Activated T-helper 1 cell treated with anti-CD3 and anti-CD28 coated beads, Interleukin-12 subunit alpha, Interleukin-12 subunit beta, Interleukin-2, Interleukin-4 antibody, amounts not matched to agents 30 ng/mL and 10 ng/mL and 1 ng/mL, durations not matched to agents 14 hours and 24 hours and 36 hours (primary cell): ENCODE results near the gene U2AF2. TPM values are rescaled to one million over a fixed set of nuclear protein-coding genes. Genes with fewer than 3 reads are reported as not detected.
A peak's percentile ranks its signal among the peaks of the same experiment; 100 is the strongest.

ENCODE experiments used
- DNase-seq: peaks from one replicate; pipeline ENCODE4 v3.0.0; 2021; ENCODE audit warnings: low spot score
- H3K27ac Mint-ChIP-seq: one replicate; pipeline ENCODE4 v1.8.0; 2021; ENCODE audit warnings: mild to moderate bottlenecking, mixed read lengths
- H3K27me3 Mint-ChIP-seq: one replicate; pipeline ENCODE4 v1.8.0; 2022; ENCODE audit warnings: mild to moderate bottlenecking, moderate library complexity, mixed read lengths; ENCODE audit not compliant: insufficient read depth
- H3K36me3 Mint-ChIP-seq: one replicate; pipeline ENCODE4 v1.8.0; 2021; ENCODE audit warnings: low read depth, mixed read lengths
- H3K4me1 Mint-ChIP-seq: one replicate; pipeline ENCODE4 v1.8.0; 2021; ENCODE audit warnings: low read depth, mixed read lengths
- H3K4me3 Mint-ChIP-seq: one replicate; pipeline ENCODE4 v1.8.0; 2021; ENCODE audit warnings: mild to moderate bottlenecking, moderate library complexity, mixed read lengths
- H3K9me3 Mint-ChIP-seq: one replicate; pipeline ENCODE4 v1.8.0; 2021; ENCODE audit warnings: mixed read lengths
- intact Hi-C: fragments of 100-400 bp; cut with micrococcal nuclease; formaldehyde crosslinking; loops from one replicate; pipeline ENCODE4 v1.15.1; 2024
- total RNA-seq: library from RNA; stranded (reverse); gene quantifications from 2 replicates; pipeline ENCODE4 v1.2.3, GENCODE V29; 2022

Gene U2AF2
- total RNA-seq = 384 and 394 TPM in 2 replicates

GRCh38 chr19:55654868-55655647 is at the start of gene U2AF2:
Gene U2AF2 (plus strand): TSS chr19:55655035. CDS start chr19:55655105, 70 bp downstream.
- no peaks in the 10 kb centered on the region for H3K9me3 Mint-ChIP-seq
- peaks cover 43% of the 10 kb centered on the region for H3K4me1 Mint-ChIP-seq
- H3K27ac Mint-ChIP-seq = peak within 1 kb of the TSS; percentile 99
- intact Hi-C loops = loop anchor here (1.0 to 10.0 kb wide), 12 partner anchors 20 to 1520 kb away; partner anchors contain the start of genes CNOT3, EPN1, FIZ1 and LENG1
- H3K27me3 Mint-ChIP-seq = no peaks in the 10 kb centered on the region
- peak within 1 kb of the TSS; percentile 93 for H3K4me3 Mint-ChIP-seq
- H3K36me3 Mint-ChIP-seq = peaks cover 37% of the 10 kb centered on the region
- peak; percentile 90 for DNase-seq

- H3K9me3 Mint-ChIP-seq = no peaks in the 10 kb centered on the region
- intact Hi-C loops = loop anchor here (1.0 to 5.0 kb wide), 7 partner anchors 18 to 536 kb away; partner anchors contain the start of genes PPP6R1, ZNF444, ZNF580 and ZNF581
- peaks cover 16% of the 10 kb centered on the region for H3K36me3 Mint-ChIP-seq
- H3K27ac Mint-ChIP-seq = peak overlapping the region; percentile 95
- DNase-seq = peak; percentile 98
- H3K27me3 Mint-ChIP-seq = no peaks in the 10 kb centered on the region
- peak overlapping the region; percentile 86 for H3K4me3 Mint-ChIP-seq
- H3K4me1 Mint-ChIP-seq = peaks cover 45% of the 10 kb centered on the region
Observed at GRCh38 chr19:55605207-55605636, 49.6 kb upstream of the U2AF2 start.

- intact Hi-C loops = loop anchor here (1.0 to 5.0 kb wide), 8 partner anchors 18 to 535 kb away; partner anchors contain the start of genes PPP6R1, ZNF444, ZNF580 and ZNF581
- no peaks in the 10 kb centered on the region for H3K9me3 Mint-ChIP-seq
- no peaks in the 10 kb centered on the region for H3K27me3 Mint-ChIP-seq
- peak within 1 kb of the TSS; percentile 98 for H3K27ac Mint-ChIP-seq
- peaks cover 45% of the 10 kb centered on the region for H3K4me1 Mint-ChIP-seq
- H3K4me3 Mint-ChIP-seq = peak within 1 kb of the TSS; percentile 95
- peak; percentile 64 for DNase-seq
- peaks cover 16% of the 10 kb centered on the region for H3K36me3 Mint-ChIP-seq
Observed at GRCh38 chr19:55605637-55606470, 49.0 kb upstream of the U2AF2 start, which contains the start of gene ZNF865. Gene ZNF865 (plus strand): TSS chr19:55605647. CDS start chr19:55613619, 7,972 bp downstream.

GRCh38 chr19:55606471-55606787 is 48.4 kb upstream of the U2AF2 start:
- Mint-ChIP-seq H3K4me3 (peak overlapping the region; percentile 95), H3K27me3 (no peaks in the 10 kb centered on the region), H3K4me1 (peaks cover 40% of the 10 kb centered on the region), H3K36me3 (peaks cover 16% of the 10 kb centered on the region), H3K27ac (peak overlapping the region; percentile 98), H3K9me3 (no peaks in the 10 kb centered on the region)
- intact Hi-C loops = loop anchor here (1.0 to 5.0 kb wide), 2 partner anchors 36 to 89 kb away; partner anchors contain the start of genes ZNF580 and ZNF581
- no peak for DNase-seq

GRCh38 chr19:55606817-55607216 is 48.0 kb upstream of the U2AF2 start:
- peak overlapping the region; percentile 95 for H3K4me3 Mint-ChIP-seq
- H3K36me3 Mint-ChIP-seq = peaks cover 16% of the 10 kb centered on the region
- DNase-seq = no peak
- peaks cover 36% of the 10 kb centered on the region for H3K4me1 Mint-ChIP-seq
- H3K27ac Mint-ChIP-seq = peak overlapping the region; percentile 98
- no peaks in the 10 kb centered on the region for H3K9me3 Mint-ChIP-seq
- no peaks in the 10 kb centered on the region for H3K27me3 Mint-ChIP-seq
- intact Hi-C loops = loop anchor here (1.0 to 5.0 kb wide), 2 partner anchors 35 to 90 kb away; partner anchors contain the start of genes ZNF580 and ZNF581

GRCh38 chr19:55609326-55609725 is 45.5 kb upstream of the U2AF2 start:
- H3K27ac Mint-ChIP-seq = no peak overlapping the region
- intact Hi-C loops = loop anchor here (5.0 kb wide), 1 partner anchor 33 kb away; the partner anchor contains the start of genes ZNF580 and ZNF581
- peaks cover 13% of the 10 kb centered on the region for H3K36me3 Mint-ChIP-seq
- no peaks in the 10 kb centered on the region for H3K9me3 Mint-ChIP-seq
- no peak overlapping the region for H3K4me3 Mint-ChIP-seq
- peaks cover 27% of the 10 kb centered on the region for H3K4me1 Mint-ChIP-seq
- DNase-seq = no peak
- no peaks in the 10 kb centered on the region for H3K27me3 Mint-ChIP-seq

GRCh38 chr19:55611300-55611982 is 43.4 kb upstream of the U2AF2 start:
- intact Hi-C loops = no loop called here
- no peak overlapping the region for H3K4me3 Mint-ChIP-seq
- no peak for DNase-seq
- H3K27ac Mint-ChIP-seq = no peak overlapping the region
- no peaks in the 10 kb centered on the region for H3K9me3 Mint-ChIP-seq
- peaks cover 14% of the 10 kb centered on the region for H3K4me1 Mint-ChIP-seq
- H3K27me3 Mint-ChIP-seq = no peaks in the 10 kb centered on the region
- peaks cover 13% of the 10 kb centered on the region for H3K36me3 Mint-ChIP-seq

- intact Hi-C loops = no loop called here
- peaks cover 7% of the 10 kb centered on the region for H3K4me1 Mint-ChIP-seq
- no peak overlapping the region for H3K4me3 Mint-ChIP-seq
- H3K27me3 Mint-ChIP-seq = no peaks in the 10 kb centered on the region
- peaks cover 13% of the 10 kb centered on the region for H3K36me3 Mint-ChIP-seq
- no peak for DNase-seq
- no peaks in the 10 kb centered on the region for H3K9me3 Mint-ChIP-seq
- H3K27ac Mint-ChIP-seq = no peak overlapping the region
Observed at GRCh38 chr19:55611983-55612645, 42.7 kb upstream of the U2AF2 start.

- DNase-seq = no peak
- Mint-ChIP-seq H3K36me3 (peaks cover 15% of the 10 kb centered on the region), H3K27me3 (no peaks in the 10 kb centered on the region), H3K9me3 (no peaks in the 10 kb centered on the region), H3K4me3 (no peak overlapping the region), H3K4me1 (no peaks in the 10 kb centered on the region), H3K27ac (no peak overlapping the region)
- intact Hi-C loops = no loop called here
Observed at GRCh38 chr19:55613396-55613795, 41.4 kb upstream of the U2AF2 start.

GRCh38 chr19:55613930-55614710 is 40.7 kb upstream of the U2AF2 start:
- H3K4me1 Mint-ChIP-seq = no peaks in the 10 kb centered on the region
- intact Hi-C loops = no loop called here
- H3K36me3 Mint-ChIP-seq = peaks cover 15% of the 10 kb centered on the region
- DNase-seq = no peak
- H3K4me3 Mint-ChIP-seq = no peak overlapping the region
- H3K27ac Mint-ChIP-seq = no peak overlapping the region
- no peaks in the 10 kb centered on the region for H3K27me3 Mint-ChIP-seq
- no peaks in the 10 kb centered on the region for H3K9me3 Mint-ChIP-seq

GRCh38 chr19:55614711-55615542 is 39.9 kb upstream of the U2AF2 start:
- no peak overlapping the region for H3K27ac Mint-ChIP-seq
- intact Hi-C loops = no loop called here
- H3K4me1 Mint-ChIP-seq = no peaks in the 10 kb centered on the region
- H3K27me3 Mint-ChIP-seq = no peaks in the 10 kb centered on the region
- H3K4me3 Mint-ChIP-seq = no peak overlapping the region
- no peaks in the 10 kb centered on the region for H3K9me3 Mint-ChIP-seq
- H3K36me3 Mint-ChIP-seq = peaks cover 14% of the 10 kb centered on the region
- no peak for DNase-seq
